KMS-11 (cell line): ENCODE results near the gene COL18A1.

ENCODE experiments used
- H2AFZ ChIP-seq: fragments of 200-600 bp; sonication (generic); 2 replicates; pipeline ENCODE4 v1.6.1; 2016; ENCODE audit warnings: antibody characterized with exemption, mixed run types, low read depth
- H3K27ac ChIP-seq: fragments of 200-600 bp; sonication (generic); 2 replicates; pipeline ENCODE4 v1.6.1; 2016; ENCODE audit warnings: mild to moderate bottlenecking, mixed run types
- H3K27me3 ChIP-seq: fragments of 200-600 bp; sonication (generic); 2 replicates; pipeline ENCODE4 v1.6.1; 2017; ENCODE audit warnings: mild to moderate bottlenecking, low read depth, mixed run types, moderate library complexity; ENCODE audit not compliant: insufficient read depth
- H3K36me3 ChIP-seq: fragments of 200-600 bp; sonication (generic); 2 replicates; pipeline ENCODE4 v1.6.1; 2017; ENCODE audit warnings: mild to moderate bottlenecking, mixed run types; ENCODE audit not compliant: insufficient read depth
- H3K4me1 ChIP-seq: fragments of 200-600 bp; sonication (generic); 2 replicates; pipeline ENCODE4 v1.6.1; 2016; ENCODE audit warnings: mild to moderate bottlenecking, low read depth, mixed run types; ENCODE audit not compliant: poor library complexity, severe bottlenecking
- H3K4me2 ChIP-seq: fragments of 200-600 bp; sonication (generic); 2 replicates; pipeline ENCODE4 v1.7.0; 2016; ENCODE audit warnings: mild to moderate bottlenecking, mixed run types
- H3K4me3 ChIP-seq: fragments of 200-600 bp; sonication (generic); IDR thresholded peaks from 2 replicates; pipeline ENCODE4 v1.6.1; 2017; ENCODE audit warnings: low read depth, low read length, mixed read lengths; ENCODE audit not compliant: insufficient read depth
- H3K79me2 ChIP-seq: fragments of 200-600 bp; sonication (generic); 2 replicates; pipeline ENCODE4 v1.6.1; 2016; ENCODE audit warnings: low read depth, mixed run types; ENCODE audit not compliant: insufficient read depth
- H3K9ac ChIP-seq: fragments of 200-600 bp; sonication (generic); 2 replicates; pipeline ENCODE4 v1.6.1; 2016; ENCODE audit warnings: mild to moderate bottlenecking, mixed run types
- H4K20me1 ChIP-seq: fragments of 200-600 bp; sonication (generic); 2 replicates; pipeline ENCODE4 v1.6.1; 2016; ENCODE audit warnings: mild to moderate bottlenecking, mixed run types; ENCODE audit not compliant: insufficient read depth
- CTCF ChIP-seq: fragments of 200-600 bp; sonication (generic); conservative IDR thresholded peaks from 2 replicates; pipeline ENCODE4 v1.6.1; 2017; ENCODE audit warnings: low read depth, mild to moderate bottlenecking, antibody characterized with exemption, low read length, moderate library complexity, mixed read lengths

The COL18A1 gene

GRCh38 chr21:45383615-45384201 lies 21.3 kb upstream of the COL18A1 start:
- H3K4me2 ChIP-seq = no peak overlapping the region
- no peaks in the 10 kb centered on the region for H3K79me2 ChIP-seq
- H3K27ac ChIP-seq = no peak overlapping the region
- H3K4me1 ChIP-seq = no peaks in the 10 kb centered on the region
- no peak overlapping the region for H2AFZ ChIP-seq
- H3K9ac ChIP-seq = no peak overlapping the region
- peaks cover 85% of the 10 kb centered on the region for H3K27me3 ChIP-seq
- H4K20me1 ChIP-seq = no peaks in the 10 kb centered on the region
- no peak overlapping the region for H3K4me3 ChIP-seq
- no peak for TF ChIP-seq CTCF
- no peaks in the 10 kb centered on the region for H3K36me3 ChIP-seq

DNA sequence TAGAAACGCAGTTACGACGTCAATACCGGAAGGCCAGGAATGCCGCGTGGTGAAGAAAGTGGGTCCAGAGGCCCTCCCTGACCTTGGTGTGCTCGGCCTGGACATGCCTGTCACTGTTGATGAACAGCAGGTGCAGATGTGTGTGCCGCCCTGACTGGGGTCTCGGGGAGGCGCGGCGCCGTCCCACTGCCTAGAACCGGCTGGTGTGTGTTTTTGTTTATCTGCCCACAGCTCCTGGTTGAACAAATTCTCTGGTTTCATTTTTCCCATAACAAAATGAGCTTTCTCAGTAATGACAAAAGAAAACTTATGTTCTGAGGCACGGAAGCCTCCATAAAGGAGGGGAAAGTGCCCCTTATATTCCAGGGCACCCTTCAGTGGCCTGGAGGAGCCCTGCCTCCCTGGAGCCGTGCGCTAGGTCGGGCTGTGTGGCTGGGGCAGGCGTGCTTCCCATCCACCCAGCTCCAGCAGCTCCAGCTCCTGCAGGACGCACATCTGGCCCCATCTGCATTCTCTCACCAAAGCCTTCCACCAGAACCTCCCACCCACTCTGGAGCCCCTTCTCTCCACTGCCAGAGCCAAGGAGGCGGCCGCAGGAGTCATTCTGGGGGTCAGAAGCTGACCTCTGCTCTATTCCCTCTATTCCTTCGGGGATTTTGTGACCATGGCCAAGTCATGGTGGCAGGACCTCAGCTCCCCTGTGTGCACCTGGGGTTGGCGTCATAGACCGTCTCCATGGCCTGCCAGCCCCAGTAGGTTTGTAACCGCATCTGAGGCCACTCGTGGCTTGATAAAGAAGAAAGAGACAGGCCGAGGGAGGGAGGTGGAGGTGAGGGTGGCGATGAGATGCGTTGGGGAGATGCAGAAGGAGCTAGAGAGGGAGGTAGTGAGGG lies 20.1 kb upstream of the COL18A1 start:
- H3K27ac ChIP-seq = no peak overlapping the region
- H3K4me1 ChIP-seq = no peaks in the 10 kb centered on the region

GRCh38 chr21:45385549-45386050 lies 19.4 kb upstream of the COL18A1 start:
- no peak for TF ChIP-seq CTCF
- Histone ChIP-seq H3K4me3 (no peak overlapping the region), H3K9ac (no peak overlapping the region), H3K27me3 (peaks cover 94% of the 10 kb centered on the region), H3K79me2 (no peaks in the 10 kb centered on the region), H3K27ac (no peak overlapping the region), H3K4me2 (no peak overlapping the region), H3K36me3 (no peaks in the 10 kb centered on the region), H4K20me1 (no peaks in the 10 kb centered on the region), H3K4me1 (no peaks in the 10 kb centered on the region), H2AFZ (no peak overlapping the region)

More for the DNA sequence above, 20.1 kb upstream of the COL18A1 start:
- Histone ChIP-seq H4K20me1 (no peaks in the 10 kb centered on the region), H2AFZ (no peak overlapping the region), H3K27me3 (peaks cover 89% of the 10 kb centered on the region), H3K36me3 (no peaks in the 10 kb centered on the region), H3K4me3 (no peak overlapping the region), H3K9ac (no peak overlapping the region), H3K79me2 (no peaks in the 10 kb centered on the region), H3K4me2 (no peak overlapping the region)
- no peak for TF ChIP-seq CTCF

DNA sequence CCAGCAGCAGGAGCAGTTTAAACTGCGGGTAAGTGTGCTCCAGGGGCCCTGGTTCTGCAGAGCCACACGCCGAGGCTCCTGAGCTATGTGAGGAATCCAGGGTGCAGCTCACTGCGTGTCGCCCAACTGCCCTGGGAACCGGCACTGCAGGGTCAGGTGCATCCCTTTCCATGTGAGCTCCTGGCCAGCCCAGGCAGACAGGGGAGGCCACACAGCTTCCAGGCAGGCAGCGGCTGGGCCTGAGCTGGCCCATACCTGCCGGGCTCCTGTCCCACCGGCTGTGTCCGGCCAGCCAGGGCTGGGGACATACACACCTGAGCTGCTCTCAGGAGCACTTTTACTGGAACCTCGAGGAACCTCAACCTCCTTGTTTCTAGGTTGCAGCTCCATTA lies 18.6 kb upstream of the COL18A1 start:
- H4K20me1 ChIP-seq = no peaks in the 10 kb centered on the region
- H3K36me3 ChIP-seq = no peaks in the 10 kb centered on the region
- H3K27ac ChIP-seq = no peak overlapping the region
- H3K27me3 ChIP-seq = peaks cover 95% of the 10 kb centered on the region
- no peaks in the 10 kb centered on the region for H3K79me2 ChIP-seq
- H3K4me1 ChIP-seq = no peaks in the 10 kb centered on the region
- H3K4me2 ChIP-seq = no peak overlapping the region
- no peak for TF ChIP-seq CTCF
- H3K4me3 ChIP-seq = no peak overlapping the region
- no peak overlapping the region for H2AFZ ChIP-seq
- no peak overlapping the region for H3K9ac ChIP-seq
